NCI-H2196 treated with DMSO at 0.1 percent for 48 hours (cell line): ENCODE results near the gene FOXP2.
"Not testable (repeated sequence)": the region's sequence is repeated elsewhere in the genome, so short reads cannot be mapped to it uniquely, and the experiment has no call there.

Experiments used
- DNase-seq: peaks from one replicate; lab custom pipeline; 2025; ENCODE audit not compliant: unreplicated experiment; lab: John Stamatoyannopoulos, UW

Gene FOXP2

DNA sequence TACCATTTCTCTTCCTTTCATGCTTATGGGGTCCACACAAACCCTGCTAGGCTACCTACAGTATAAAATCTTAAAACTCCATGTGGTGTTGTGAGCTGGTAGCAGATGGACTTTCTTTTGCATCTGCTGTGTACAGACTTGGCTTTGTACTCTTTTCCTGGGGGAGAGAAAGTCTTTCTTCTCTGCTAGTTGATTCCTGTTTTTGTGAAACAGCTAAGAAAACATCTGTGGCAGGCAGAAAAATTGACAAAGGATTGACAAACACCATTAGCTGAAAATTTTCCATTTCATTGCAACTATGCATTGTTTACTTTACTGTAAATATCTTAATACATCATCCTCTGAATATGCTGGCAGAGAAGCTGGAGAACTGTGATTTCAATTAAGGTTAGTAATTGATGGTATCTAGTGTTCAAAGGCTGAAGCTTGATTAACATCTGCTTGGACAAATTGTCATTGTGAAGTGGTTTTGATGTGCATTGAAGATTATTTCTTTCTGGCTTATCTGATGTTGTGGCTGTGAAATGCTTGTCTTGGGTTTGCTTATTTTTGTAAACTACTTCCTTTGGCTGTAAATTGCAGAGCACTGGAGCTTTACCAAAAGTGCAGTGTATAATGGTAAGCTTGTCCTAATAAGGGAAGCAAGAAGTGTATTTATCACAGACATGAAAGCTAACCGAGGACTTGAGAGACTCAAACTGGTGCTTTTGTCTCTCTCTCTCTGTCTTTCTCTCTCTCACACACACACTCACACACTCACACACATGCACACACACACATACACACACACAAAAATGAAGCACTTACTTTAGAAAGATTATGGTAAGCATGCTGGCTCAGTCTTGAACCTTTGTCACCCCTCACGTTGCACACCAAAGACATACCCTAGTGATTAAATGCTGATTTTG lies at the start of gene FOXP2:
TSS of gene FOXP2 (plus strand) at position 660 of the 908 bp plus-strand sequence. CDS start 11,697 bp downstream, outside the sequence.
- DNase-seq = no peak

DNA sequence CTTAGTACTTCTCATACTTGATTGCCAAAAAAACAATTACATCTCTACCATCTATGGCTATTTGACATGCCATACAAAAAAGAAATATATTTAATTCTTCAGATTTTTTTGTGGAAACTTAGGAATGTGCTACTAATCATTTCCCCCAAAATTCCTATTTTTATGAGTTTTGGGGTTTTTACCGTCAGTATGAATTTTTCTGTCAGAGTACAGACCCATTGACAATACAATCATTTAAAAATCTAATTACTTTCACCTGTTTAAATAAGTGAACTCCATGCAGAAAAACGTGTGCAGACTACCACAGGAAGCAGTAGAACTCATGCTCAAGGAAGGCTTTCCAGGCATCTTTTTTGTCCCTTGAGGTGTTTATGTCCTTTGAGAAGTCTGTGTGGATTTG lies 48.8 kb upstream of the FOXP2 start:
- no peak for DNase-seq

DNA sequence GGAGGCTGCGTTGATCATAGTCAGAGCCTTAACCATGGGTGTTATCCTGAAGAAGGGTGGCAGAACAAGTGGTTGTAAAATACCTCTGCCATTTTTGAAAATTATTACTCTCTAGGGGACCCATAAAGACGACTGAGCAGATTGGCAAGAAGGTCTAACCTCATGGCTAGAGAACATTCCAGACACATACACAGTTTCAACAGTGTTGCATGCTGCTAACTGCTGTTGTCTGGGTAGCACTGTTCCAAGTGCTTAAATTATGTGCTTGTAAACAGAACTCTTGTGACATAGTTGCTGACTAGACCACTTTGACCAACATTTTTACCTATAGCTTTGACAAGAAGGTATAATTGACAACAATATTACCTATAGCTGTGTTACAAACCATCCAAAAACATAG lies 46.1 kb upstream of the FOXP2 start:
- DNase-seq = no peak

DNA sequence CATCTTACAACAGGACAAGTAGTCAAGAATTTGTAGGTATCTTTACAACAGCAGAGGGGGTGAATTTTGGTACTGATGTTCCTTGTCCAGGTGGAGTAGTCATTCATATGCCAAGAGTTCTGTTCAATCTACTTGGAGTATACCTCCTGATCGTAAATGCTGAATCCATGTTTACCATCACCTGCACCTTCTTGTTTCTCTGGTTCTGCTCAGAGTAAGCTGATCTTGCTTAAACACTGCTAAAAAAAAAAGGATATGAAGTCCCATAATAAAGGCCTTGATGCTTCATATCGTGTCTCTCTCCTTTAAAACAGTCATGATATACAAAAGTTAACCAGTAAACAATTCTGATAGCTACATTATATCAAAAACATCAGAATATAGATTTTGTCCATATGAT lies 45.3 kb upstream of the FOXP2 start:
- no peak for DNase-seq

DNA sequence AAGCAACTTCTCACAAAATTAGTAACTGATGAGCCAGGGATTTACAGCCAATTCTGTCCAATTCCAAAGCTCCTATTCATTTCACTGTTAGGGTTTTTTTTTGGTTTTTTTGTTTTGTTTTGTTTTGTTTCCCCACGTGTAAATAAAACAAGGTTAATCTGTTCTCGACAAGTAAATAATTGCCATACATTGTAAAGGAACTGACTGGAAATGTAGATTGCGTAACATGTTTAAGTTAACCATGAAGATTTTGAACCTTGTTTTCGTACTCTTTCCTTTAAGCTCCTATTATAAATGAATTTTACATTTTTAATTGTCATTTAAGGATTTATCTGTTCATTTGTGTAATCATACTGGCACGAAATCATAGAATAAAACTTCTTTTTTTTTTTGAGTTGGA lies 42.0 kb upstream of the FOXP2 start:
- no peak for DNase-seq

DNA sequence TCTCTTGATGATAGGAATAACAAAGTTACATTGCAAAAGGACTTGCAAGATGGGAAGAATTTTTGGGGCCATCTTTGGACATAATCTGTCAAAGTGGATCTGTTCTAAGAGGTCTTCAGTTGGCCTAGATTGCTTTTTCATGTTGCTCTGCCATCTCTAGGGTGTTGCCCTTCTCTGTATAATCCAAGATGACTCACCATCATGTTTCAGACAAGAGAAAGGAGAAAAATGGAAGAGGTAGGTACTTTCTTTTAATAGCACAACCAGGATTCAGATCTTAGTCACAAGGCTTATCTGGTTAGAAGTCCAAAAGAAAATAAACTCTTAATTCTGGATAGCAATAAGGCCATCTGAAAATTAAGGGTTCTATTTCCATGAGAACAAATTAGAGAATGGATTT lies 38.7 kb upstream of the FOXP2 start:
- DNase-seq = no peak

DNA sequence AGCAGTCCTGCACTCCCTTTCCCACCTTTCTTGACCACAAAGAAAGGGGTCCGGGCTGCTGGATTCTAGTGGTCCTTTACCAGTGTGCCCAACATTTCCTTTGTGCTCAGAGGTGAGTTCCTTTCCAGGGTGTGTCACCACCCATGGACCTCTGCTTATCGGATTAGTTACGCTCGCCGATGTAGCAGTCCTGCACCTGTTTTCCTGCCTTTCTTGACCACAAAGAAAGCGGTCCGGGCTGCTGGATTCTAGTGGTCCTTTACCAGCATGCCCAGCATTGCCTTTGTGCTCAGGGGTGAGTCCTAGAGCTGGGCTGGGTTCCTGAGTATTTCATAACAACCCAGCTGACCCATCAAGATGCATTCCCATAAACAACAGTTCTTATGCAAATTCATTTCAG lies 30.7 kb upstream of the FOXP2 start:
- not testable (repeated sequence) for DNase-seq

DNA sequence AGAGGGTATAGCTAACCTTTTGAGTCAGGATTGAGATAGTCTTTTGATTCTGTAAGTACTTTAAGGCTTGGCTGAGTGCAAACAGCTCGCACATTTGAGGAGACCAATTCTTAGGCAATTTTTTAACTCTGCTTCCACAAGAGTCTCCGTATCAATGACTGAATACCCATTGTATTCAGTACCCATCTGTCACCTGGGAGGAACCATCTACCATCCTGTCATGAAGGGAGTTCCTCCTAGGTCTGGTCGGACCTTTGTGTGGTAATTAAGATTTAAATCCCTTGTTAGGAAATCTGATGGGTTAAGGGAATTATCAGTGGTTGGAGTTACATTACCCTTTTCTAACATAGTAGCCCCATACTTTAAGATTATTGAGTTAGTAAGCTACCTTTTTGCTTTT lies 30.3 kb upstream of the FOXP2 start:
- DNase-seq = not testable (repeated sequence)

DNA sequence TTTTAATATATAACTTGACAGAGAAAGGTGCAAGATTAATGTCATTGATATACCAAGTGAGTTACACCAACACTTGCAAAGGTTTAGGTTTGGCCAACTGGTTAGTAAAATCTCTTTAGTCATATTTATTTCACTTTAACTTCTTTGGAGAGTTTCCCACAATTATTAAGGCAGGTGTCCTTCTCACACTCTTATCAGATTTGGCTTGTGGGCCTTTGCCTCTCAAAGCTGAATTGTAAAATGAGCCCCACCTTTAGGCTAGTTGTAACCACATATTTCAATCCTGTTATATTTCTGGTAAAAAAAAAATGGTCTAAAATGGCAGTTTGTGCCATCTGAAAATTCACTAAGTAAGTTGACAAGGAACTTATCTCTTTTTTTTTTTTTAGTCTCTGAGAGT lies 26.6 kb upstream of the FOXP2 start:
- no peak for DNase-seq

DNA sequence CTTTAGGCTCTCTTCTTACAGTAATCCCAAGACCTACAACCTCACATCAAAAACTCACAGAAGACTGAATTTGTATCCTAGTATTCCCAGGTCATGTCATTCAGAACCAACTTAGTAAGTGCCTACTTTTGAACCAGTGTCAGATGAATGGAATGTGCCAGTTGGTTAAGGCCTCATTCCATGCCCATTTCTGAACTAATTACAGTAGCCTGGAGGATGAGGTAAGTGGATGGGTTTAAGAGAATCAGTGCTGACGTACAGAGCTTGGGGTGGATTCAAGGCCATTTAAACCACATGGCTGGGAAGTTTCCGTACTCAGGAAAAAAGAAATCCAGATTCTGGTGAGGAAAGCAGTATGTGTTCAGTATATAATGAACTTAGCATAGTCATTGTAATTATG lies 21.9 kb upstream of the FOXP2 start:
- DNase-seq = no peak

DNA sequence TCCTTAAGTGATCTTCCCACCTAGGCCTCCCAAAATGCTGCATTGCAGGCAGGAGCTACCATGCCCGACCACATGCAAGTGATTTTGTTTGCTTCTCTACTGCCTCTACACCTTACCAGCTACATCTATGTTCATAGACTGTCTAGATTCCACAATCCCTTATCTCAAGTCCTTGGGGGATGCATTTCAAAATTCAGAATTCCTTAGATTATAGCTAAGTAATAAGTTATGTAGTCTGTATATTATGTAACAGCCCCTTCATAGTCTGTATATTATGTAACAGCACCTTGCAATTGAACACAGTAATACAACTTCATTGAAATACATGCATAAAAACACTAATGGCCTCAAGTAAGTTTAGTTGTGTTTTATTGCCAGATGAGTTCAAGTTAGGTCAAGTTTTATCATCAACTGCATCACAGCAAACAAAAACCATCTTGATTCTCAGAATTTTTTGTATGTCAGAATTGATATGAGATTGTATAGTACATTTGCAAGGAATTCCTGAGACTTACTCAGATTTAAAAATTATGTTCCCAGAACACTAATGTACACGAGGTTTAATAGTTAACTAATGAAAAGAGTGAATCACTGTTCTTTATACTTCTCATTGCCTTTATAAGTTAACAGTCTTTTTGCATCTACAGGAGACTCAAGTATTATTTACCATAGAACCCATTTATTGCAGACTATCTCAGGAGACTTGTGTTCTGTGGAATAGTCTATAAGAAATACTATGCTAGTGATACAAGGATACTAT lies 11.6 kb upstream of the FOXP2 start:
- no peak for DNase-seq

DNA sequence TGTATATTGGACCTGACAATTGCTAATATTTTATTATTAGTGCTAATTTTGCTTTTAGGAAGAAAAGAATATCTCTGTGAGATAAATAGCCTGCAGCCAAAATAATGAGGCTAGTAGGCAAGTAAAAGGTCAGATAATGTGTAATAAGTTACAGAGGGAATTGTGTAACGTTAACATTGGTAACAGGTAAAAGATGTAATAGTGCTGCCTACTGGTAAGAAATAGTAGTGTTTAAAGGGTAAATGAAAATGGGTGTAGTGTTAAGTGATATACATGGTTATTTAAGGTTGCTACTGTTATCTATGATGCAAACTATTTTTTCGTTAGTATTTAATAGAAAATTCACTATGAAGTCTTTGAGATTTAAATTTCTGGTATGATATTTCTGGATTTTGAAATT lies 9.2 kb upstream of the FOXP2 start:
- DNase-seq = no peak

DNA sequence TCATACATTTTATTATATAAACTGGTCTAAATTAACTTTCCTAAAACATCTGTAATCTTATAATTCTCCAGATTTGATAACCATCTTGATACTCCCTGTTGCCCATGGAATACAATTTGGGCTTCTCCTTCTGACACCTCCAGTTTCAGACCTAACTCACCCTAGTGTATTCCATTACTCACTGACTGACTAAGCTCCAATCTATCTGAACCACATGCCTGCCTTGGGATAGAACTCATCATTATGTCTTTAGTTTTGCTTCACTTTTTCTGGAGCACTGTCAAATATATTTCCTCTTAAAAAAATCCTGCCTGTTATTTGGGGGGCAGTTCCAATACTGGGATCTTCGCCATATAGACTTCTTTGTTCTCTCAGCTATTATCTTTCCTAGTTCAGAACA lies 4.9 kb upstream of the FOXP2 start:
- no peak for DNase-seq

DNA sequence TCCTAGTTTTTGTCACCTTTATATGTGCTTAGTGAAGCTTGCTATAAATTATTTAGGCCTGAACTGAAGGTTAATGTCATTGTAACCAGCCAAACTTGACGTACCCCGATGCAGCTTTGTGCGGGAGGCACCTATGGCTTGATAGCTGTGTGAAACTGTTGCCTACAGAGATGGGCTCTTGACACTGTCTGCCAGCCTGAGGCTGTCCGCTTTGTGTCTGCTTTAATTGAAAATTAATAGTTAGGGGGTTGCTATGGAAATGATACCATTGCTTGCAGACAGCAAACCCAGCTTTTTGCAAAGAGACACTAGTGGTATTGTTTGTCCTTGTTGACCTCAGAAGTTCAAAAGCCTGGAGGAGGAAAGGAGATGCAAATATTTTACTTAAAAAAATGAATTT lies 2.1 kb upstream of the FOXP2 start:
- DNase-seq = no peak

DNA sequence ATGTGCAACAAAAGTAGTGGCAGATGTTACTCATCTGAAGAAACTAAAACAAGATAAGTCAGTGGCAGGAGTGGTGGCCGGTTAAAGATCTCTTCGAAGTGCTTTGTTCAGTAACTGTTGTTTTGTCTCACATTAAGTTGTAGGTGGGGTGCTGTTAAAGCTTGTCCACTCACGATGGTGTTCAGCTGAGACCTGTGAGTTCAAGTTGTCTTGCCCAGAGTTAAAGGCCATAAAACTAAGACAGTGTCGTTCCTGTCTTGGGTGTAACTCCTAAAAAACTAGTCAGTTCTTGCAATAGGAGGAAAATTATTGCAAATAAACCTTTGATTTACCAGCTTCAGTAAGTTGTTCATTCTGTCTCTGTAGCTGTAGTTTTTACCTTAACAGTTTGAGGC lies 857 bp upstream of the FOXP2 start:
- DNase-seq = no peak

DNA sequence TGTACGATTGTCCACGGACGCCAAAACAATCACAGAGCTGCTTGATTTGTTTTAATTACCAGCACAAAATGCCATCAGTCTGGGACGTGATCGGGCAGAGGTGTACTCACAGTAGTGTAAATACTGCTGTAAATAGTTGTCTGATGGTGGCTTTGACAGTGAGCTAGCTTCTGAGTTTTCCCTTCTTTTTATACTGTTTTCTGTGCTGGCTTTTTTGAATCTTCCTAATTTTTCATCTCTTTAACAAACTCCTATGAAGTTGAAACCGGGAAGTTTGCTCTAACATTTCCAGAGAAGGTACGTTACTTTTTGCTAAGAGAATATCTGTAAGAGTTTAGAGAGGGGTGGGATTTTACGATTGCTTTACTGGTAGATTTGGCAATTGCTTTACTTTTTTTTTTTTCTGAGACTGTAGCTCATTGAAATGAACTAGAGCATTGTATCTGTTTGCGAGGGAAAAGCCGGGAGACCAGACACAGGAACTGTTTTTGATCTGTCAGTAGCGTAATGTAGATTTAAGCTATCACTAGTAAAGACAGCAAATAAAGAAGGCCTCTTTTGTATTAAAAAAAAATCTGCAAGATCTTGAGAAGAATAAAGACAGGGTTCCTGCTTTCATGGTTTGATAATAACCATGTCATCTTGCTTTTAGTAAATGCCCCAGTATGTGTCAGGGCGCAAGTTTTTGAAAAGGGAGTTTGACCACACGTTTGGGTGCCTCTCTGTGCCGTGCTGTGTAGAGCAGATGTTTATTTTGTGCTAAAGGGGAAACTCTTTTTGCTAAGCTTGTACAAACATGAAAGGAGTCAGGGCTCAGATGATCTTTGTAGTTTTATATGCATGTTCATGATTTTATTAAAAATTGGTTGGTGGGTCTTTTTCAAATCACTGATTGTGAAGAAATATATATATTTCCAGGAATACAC lies 712 bp downstream of the FOXP2 start:
- no peak for DNase-seq

DNA sequence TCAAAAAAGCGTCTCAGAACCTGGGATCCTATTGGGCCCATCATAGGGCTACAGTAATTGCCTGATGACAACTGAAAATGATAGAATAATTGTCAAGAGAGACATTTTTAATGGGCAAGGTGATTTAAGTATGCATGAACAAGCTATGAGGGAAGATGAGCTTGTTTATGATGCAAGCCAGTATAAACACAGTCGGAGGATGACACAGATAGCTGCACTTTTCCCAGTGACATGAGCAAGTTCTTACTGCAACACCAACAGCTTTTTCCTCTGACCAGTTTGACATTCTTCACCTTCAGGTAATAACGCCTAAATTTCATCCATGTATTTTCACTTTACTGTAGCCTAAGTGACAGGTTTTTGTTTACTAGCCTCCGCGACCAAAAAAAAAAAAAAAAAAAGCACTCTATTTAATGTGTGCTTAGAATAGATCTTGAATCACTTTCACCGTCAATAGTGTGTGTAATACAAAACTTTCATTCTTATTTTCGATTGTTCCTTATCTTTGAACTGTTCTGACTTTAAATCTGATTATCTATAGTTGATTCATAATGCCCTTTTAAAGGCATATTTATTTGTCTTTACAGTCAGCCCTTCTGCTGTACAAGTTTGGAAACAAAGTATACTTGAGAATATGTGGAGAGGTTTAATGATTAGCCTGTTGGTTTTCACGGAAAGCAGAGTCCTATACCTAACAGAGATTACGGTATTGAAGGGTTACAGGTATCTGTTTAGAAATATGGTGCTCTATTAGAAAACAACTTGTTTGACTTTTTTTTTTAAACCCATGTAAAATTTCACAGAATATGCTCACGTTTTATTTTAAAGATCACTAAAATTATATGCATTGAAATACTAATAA lies 1.7 kb downstream of the FOXP2 start:
- DNase-seq = no peak

DNA sequence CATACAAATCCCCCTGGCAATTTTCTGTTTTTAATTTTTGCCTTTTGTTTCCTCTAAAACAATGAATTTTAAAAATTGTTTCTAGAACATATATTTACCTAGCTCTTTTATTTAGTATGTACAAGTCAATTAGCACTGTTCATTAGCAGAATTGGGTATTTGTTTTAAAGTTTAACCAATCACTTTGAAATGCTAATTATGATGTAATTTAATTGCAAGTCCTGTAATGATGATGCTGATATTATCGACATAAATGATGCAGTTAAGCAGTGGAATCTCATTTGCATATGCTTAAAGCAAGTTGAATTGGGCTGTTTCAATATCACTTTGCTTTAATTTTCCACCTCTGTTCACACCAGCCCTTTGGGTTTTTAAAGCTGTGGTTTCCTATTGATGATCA lies 2.7 kb downstream of the FOXP2 start:
- no peak for DNase-seq

DNA sequence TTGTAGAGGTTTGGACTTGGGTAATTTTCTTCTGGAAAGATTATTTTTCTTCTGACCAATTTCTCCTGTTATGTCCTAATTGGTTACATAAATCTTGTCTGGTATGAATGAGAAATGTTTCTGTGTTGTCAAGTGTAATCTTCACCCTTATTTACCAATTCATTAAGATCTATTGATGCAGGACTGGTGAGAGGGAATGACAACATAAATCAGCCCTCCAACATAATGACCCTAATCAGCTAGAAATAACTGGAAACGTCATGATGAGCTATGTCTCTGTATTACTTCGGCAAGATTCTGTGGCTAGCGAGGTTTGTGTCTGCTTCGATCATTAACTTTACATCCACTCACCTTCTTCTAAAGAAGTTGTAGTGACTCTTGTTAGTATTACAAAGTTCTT lies 3.5 kb downstream of the FOXP2 start:
- DNase-seq = no peak
